HEK293 (cell line): ENCODE data around the gene PTPRA.

Experiments
- BCL6B ChIP-seq: fragments of 450-650 bp; formaldehyde crosslinking; IDR thresholded peaks from 2 replicates; pipeline ENCODE4 v1.5.1; 2017; ENCODE audit warnings: missing biosample characterization, missing genetic modification characterization
- KLF7 ChIP-seq: fragments of 450-650 bp; formaldehyde crosslinking; IDR thresholded peaks from 2 replicates; pipeline ENCODE4 v1.5.1; 2016; ENCODE audit warnings: missing biosample characterization, missing genetic modification characterization, borderline replicate concordance
- MZF1 ChIP-seq: fragments of 450-650 bp; formaldehyde crosslinking; IDR thresholded peaks from 2 replicates; pipeline ENCODE4 v1.5.1; 2017; ENCODE audit warnings: missing biosample characterization, missing genetic modification characterization, borderline replicate concordance
- PRDM6 ChIP-seq: fragments of 450-650 bp; formaldehyde crosslinking; IDR thresholded peaks from 2 replicates; pipeline ENCODE4 v1.5.1; 2017; ENCODE audit warnings: missing biosample characterization, missing genetic modification characterization
- SP7 ChIP-seq: fragments of 450-650 bp; formaldehyde crosslinking; IDR thresholded peaks from 2 replicates; pipeline ENCODE4 v1.5.1; 2016; ENCODE audit warnings: missing biosample characterization, missing genetic modification characterization
- TSHZ1 ChIP-seq: fragments of 450-650 bp; formaldehyde crosslinking; IDR thresholded peaks from 2 replicates; pipeline ENCODE4 v1.5.1; 2016; ENCODE audit warnings: missing biosample characterization, missing genetic modification characterization, borderline replicate concordance
- ZBTB17 ChIP-seq: fragments of 450-650 bp; formaldehyde crosslinking; IDR thresholded peaks from 2 replicates; pipeline ENCODE4 v1.5.1; 2016; ENCODE audit warnings: missing biosample characterization, missing genetic modification characterization
- ZEB2 ChIP-seq: fragments of 450-650 bp; formaldehyde crosslinking; IDR thresholded peaks from 2 replicates; pipeline ENCODE4 v1.5.1; 2016; ENCODE audit warnings: missing biosample characterization, missing genetic modification characterization
- ZFP3 ChIP-seq: fragments of 450-650 bp; formaldehyde crosslinking; IDR thresholded peaks from 2 replicates; pipeline ENCODE4 v1.5.1; 2016; ENCODE audit warnings: low read depth, missing biosample characterization, missing genetic modification characterization
- ZNF112 ChIP-seq: fragments of 450-650 bp; formaldehyde crosslinking; IDR thresholded peaks from 2 replicates; pipeline ENCODE4 v1.5.0; 2017; ENCODE audit warnings: missing biosample characterization, missing genetic modification characterization
- ZNF214 ChIP-seq: fragments of 450-650 bp; formaldehyde crosslinking; IDR thresholded peaks from 2 replicates; pipeline ENCODE4 v1.5.1; 2017; ENCODE audit warnings: missing biosample characterization, mild to moderate bottlenecking, missing genetic modification characterization, borderline replicate concordance
- ZNF24 ChIP-seq: fragments of 450-650 bp; formaldehyde crosslinking; IDR thresholded peaks from 2 replicates; pipeline ENCODE4 v1.5.1; 2016; ENCODE audit warnings: missing biosample characterization, missing genetic modification characterization
- ZNF558 ChIP-seq: fragments of 450-650 bp; formaldehyde crosslinking; IDR thresholded peaks from 2 replicates; pipeline ENCODE4 v1.5.1; 2016; ENCODE audit warnings: missing biosample characterization, missing genetic modification characterization
- ZNF621 ChIP-seq: fragments of 450-650 bp; formaldehyde crosslinking; IDR thresholded peaks from 2 replicates; pipeline ENCODE4 v1.5.1; 2017; ENCODE audit warnings: missing biosample characterization, missing genetic modification characterization
- ZNF664 ChIP-seq: fragments of 450-650 bp; formaldehyde crosslinking; IDR thresholded peaks from 2 replicates; pipeline ENCODE4 v1.5.1; 2016; ENCODE audit warnings: missing biosample characterization, missing genetic modification characterization
- ZNF843 ChIP-seq: fragments of 450-650 bp; formaldehyde crosslinking; IDR thresholded peaks from 2 replicates; pipeline ENCODE4 v1.5.1; 2016; ENCODE audit warnings: missing biosample characterization, missing genetic modification characterization
- ZXDB ChIP-seq: fragments of 450-650 bp; formaldehyde crosslinking; IDR thresholded peaks from 2 replicates; pipeline ENCODE4 v1.5.1; 2016; ENCODE audit warnings: missing biosample characterization, missing genetic modification characterization
- TF ChIP-seq, protein P1 (sequence below): fragments of 450-650 bp; formaldehyde crosslinking; IDR thresholded peaks from 2 replicates; pipeline ENCODE4 v1.5.1; 2016; ENCODE audit warnings: missing biosample characterization, missing genetic modification characterization, borderline replicate concordance
- TF ChIP-seq, protein P2 (sequence below): fragments of 450-650 bp; formaldehyde crosslinking; IDR thresholded peaks from 2 replicates; pipeline ENCODE4 v1.5.1; 2016; ENCODE audit warnings: missing biosample characterization, missing genetic modification characterization
- TF ChIP-seq, protein P3 (sequence below): fragments of 450-650 bp; formaldehyde crosslinking; IDR thresholded peaks from 2 replicates; pipeline ENCODE4 v1.5.1; 2016; ENCODE audit warnings: missing biosample characterization, missing genetic modification characterization

Gene PTPRA

DNA sequence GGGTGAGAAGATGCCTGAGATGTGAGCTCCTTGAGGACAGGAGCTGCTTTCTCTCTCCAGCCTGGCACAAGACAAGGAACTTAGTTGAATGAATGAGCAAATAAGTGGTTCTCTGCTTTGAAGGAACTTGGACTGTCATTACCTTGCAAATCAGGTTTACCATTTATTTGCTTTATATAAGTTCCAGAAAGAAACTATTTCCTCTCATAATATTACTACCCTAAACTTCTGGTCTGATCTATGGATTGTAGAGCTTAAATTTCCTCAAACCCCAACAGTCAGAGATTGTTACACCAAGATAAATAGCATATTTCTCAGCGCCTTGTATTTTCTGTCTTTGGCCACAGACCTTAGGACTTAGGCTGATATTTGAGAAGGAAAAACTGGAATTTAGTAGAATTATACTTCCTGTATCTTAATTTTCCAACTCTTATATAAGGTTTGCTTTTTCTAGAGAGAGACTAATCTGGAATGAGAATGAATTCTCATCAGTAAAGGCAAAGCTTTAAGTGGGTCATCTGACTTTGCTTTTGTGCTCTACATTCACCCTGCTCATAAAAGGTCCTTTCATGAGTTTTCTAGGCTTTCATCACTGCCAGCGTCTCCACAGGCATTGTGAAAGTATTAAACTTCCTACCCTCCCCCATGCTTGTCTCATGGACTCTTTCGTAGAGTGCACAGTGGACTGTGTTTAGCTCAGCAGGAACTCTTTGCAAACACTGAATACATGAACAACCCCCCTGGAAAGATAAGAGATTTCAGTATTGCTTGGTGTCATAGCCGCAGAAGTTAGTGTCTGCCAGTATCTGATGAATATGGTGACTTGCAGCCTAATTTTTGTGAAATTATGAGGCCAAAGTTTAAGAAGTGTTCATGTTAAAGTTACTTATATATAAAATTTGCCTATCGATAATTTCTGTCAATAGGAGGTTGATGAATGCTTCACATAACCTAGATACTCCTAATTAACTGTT is 74.0 kb downstream of the PTPRA start (continued):
- TF ChIP-seq ZNF24: 0 out of 2 replicates have a peak, but pooled peaks have one; percentile 25
- no peak for TF ChIP-seq ZNF664 (tag by site-specific recombination)
- TF ChIP-seq SP7 (tag by site-specific recombination): peak; percentile 84
- TF ChIP-seq, protein P1, sequence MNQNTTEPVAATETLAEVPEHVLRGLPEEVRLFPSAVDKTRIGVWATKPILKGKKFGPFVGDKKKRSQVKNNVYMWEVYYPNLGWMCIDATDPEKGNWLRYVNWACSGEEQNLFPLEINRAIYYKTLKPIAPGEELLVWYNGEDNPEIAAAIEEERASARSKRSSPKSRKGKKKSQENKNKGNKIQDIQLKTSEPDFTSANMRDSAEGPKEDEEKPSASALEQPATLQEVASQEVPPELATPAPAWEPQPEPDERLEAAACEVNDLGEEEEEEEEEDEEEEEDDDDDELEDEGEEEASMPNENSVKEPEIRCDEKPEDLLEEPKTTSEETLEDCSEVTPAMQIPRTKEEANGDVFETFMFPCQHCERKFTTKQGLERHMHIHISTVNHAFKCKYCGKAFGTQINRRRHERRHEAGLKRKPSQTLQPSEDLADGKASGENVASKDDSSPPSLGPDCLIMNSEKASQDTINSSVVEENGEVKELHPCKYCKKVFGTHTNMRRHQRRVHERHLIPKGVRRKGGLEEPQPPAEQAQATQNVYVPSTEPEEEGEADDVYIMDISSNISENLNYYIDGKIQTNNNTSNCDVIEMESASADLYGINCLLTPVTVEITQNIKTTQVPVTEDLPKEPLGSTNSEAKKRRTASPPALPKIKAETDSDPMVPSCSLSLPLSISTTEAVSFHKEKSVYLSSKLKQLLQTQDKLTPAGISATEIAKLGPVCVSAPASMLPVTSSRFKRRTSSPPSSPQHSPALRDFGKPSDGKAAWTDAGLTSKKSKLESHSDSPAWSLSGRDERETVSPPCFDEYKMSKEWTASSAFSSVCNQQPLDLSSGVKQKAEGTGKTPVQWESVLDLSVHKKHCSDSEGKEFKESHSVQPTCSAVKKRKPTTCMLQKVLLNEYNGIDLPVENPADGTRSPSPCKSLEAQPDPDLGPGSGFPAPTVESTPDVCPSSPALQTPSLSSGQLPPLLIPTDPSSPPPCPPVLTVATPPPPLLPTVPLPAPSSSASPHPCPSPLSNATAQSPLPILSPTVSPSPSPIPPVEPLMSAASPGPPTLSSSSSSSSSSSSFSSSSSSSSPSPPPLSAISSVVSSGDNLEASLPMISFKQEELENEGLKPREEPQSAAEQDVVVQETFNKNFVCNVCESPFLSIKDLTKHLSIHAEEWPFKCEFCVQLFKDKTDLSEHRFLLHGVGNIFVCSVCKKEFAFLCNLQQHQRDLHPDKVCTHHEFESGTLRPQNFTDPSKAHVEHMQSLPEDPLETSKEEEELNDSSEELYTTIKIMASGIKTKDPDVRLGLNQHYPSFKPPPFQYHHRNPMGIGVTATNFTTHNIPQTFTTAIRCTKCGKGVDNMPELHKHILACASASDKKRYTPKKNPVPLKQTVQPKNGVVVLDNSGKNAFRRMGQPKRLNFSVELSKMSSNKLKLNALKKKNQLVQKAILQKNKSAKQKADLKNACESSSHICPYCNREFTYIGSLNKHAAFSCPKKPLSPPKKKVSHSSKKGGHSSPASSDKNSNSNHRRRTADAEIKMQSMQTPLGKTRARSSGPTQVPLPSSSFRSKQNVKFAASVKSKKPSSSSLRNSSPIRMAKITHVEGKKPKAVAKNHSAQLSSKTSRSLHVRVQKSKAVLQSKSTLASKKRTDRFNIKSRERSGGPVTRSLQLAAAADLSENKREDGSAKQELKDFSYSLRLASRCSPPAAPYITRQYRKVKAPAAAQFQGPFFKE (tag by site-specific recombination): no peak
- TF ChIP-seq ZNF112 (tag by site-specific recombination): no peak
- TF ChIP-seq, protein P2, sequence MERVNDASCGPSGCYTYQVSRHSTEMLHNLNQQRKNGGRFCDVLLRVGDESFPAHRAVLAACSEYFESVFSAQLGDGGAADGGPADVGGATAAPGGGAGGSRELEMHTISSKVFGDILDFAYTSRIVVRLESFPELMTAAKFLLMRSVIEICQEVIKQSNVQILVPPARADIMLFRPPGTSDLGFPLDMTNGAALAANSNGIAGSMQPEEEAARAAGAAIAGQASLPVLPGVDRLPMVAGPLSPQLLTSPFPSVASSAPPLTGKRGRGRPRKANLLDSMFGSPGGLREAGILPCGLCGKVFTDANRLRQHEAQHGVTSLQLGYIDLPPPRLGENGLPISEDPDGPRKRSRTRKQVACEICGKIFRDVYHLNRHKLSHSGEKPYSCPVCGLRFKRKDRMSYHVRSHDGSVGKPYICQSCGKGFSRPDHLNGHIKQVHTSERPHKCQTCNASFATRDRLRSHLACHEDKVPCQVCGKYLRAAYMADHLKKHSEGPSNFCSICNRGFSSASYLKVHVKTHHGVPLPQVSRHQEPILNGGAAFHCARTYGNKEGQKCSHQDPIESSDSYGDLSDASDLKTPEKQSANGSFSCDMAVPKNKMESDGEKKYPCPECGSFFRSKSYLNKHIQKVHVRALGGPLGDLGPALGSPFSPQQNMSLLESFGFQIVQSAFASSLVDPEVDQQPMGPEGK (tag by site-specific recombination): no peak
- peak; percentile 97 for TF ChIP-seq PRDM6 (tag by site-specific recombination)
- TF ChIP-seq ZBTB17 (tag by site-specific recombination): peak; percentile 56
- TF ChIP-seq ZXDB: no peak
- TF ChIP-seq ZFP3 (tag by site-specific recombination): peak; percentile 25; the same call in 1 of the 2 replicates
- peak; percentile 70; the same call in 1 of the 2 replicates for TF ChIP-seq ZEB2 (tag by site-specific recombination)
- TF ChIP-seq, protein P3, sequence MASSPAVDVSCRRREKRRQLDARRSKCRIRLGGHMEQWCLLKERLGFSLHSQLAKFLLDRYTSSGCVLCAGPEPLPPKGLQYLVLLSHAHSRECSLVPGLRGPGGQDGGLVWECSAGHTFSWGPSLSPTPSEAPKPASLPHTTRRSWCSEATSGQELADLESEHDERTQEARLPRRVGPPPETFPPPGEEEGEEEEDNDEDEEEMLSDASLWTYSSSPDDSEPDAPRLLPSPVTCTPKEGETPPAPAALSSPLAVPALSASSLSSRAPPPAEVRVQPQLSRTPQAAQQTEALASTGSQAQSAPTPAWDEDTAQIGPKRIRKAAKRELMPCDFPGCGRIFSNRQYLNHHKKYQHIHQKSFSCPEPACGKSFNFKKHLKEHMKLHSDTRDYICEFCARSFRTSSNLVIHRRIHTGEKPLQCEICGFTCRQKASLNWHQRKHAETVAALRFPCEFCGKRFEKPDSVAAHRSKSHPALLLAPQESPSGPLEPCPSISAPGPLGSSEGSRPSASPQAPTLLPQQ (tag by site-specific recombination): 0 out of 2 replicates have a peak, but pooled peaks have one; percentile 25
- no peak for TF ChIP-seq KLF7 (tag by site-specific recombination)
- TF ChIP-seq ZNF558 (tag by site-specific recombination): no peak
- no peak for TF ChIP-seq TSHZ1
- TF ChIP-seq ZNF843 (tag by site-specific recombination): 0 out of 2 replicates have a peak, but pooled peaks have one; percentile 21
- no peak for TF ChIP-seq BCL6B (tag by site-specific recombination)
- no peak for TF ChIP-seq ZNF621 (tag by site-specific recombination)
- 0 out of 2 replicates have a peak, but pooled peaks have one; percentile 20 for TF ChIP-seq MZF1 (tag by site-specific recombination)
- no peak for TF ChIP-seq ZNF214 (tag by site-specific recombination)
